VCaP (cell line): ENCODE measurements around the gene NLRP10.

Experiments used
- H3K27ac ChIP-seq: fragments of 450-650 bp; 2 replicates; pipeline ENCODE4 v1.5.1; 2017
- TF ChIP-seq, protein P1 (sequence below): fragments of 450-650 bp; conservative IDR thresholded peaks from 2 replicates; pipeline ENCODE4 v1.5.1; 2017; ENCODE audit warnings: mild to moderate bottlenecking, moderate library complexity

Gene NLRP10

DNA sequence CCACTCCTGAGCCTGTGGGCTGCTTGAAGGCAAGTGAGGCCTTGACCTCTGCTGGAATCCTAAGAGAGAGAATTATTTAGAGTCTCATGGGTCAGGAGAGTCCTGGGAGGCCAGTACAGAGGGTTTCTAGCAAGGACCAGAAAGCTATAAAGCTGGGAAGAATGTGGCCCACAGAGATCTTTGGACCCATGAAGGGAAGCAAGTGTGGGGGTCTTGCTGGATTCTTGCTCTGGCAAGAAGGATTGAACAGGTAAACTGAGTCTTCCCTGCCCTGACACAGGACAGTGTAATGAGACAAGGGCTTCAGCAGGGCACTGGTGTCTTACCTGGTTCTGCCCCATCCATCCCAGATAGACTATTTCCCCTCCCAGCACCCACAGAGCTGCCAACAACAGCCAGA is 40.3 kb upstream of the NLRP10 start:
- TF ChIP-seq, protein P1, sequence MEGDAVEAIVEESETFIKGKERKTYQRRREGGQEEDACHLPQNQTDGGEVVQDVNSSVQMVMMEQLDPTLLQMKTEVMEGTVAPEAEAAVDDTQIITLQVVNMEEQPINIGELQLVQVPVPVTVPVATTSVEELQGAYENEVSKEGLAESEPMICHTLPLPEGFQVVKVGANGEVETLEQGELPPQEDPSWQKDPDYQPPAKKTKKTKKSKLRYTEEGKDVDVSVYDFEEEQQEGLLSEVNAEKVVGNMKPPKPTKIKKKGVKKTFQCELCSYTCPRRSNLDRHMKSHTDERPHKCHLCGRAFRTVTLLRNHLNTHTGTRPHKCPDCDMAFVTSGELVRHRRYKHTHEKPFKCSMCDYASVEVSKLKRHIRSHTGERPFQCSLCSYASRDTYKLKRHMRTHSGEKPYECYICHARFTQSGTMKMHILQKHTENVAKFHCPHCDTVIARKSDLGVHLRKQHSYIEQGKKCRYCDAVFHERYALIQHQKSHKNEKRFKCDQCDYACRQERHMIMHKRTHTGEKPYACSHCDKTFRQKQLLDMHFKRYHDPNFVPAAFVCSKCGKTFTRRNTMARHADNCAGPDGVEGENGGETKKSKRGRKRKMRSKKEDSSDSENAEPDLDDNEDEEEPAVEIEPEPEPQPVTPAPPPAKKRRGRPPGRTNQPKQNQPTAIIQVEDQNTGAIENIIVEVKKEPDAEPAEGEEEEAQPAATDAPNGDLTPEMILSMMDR = no peak
- H3K27ac ChIP-seq = no peak overlapping the region

DNA sequence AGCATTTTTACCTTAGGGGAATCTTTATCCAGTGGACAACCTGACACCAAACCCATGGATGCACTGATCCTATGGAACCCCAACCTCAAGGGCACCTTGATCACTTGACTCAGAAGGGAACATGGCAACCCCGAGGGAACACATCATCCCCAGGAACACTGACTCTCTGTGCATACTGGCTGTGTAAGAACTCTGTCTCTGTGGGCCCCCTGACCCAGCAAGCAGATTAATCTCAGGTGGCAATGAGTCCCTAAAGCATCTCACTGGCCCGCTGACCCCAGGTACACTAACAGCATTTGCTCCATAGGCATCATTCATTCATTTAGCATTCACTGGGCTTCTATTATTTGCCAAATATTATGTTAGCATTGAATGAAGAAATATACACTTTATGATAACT is 38.8 kb upstream of the NLRP10 start:
- TF ChIP-seq, protein P1 = no peak
- no peak overlapping the region for H3K27ac ChIP-seq

DNA sequence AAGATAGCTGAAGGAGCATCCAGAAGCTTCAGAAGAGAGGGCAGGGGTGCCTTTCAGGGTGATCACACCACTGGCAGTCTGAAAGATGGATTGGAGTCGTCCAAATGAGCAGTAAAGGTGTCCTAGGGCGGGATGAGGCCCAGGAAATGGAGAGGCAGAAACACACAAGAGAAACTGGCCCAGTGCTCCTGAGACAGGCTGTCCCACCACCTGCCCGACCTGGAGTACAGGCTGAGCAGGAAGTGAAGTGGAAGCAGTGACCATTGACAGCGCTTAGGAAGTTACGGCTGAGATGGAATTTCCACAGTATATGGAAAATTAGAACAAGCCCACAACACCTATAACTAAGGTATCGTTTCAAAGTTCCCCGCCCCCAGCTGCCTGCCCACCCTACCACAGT is 37.9 kb upstream of the NLRP10 start:
- TF ChIP-seq, protein P1 = no peak
- no peak overlapping the region for H3K27ac ChIP-seq

DNA sequence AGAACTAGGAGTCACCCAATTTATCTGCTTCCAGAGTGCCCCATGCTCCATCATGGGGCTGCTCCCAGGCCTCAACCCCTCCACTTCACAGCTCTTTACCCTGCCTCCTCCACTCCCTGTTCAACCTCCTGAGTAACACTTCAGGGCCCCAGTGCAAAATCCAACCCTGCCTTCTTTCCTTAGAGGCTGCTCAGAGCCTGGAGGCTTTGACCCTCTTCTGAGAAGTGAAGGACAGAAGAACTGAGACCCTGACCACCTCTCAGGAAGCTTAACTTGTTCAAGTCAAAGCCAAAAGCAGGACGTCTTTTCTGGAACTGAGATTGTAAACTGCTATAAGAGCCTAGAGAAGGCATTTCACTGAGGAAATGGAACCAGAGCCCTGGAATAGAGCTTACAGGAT is 37.4 kb upstream of the NLRP10 start:
- H3K27ac ChIP-seq = no peak overlapping the region

DNA sequence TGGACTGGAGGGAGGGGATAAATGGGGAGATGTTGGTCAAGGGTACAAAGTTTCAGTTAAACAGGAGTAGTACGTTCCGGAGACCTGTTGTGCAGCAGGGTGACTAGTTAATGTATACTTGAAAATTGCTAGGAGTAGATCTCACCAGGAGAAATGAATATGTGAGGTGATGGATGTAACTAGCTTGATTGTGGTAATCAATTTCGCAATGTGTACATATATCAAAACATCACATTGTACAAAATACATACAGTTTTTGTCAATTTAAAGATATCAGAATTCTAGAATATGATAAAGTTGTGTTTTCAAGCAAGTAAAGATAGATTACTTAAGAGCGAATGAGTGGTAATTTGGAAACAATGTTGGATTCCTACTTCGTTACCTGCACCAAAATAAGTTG is 35.1 kb upstream of the NLRP10 start:
- TF ChIP-seq, protein P1 = no peak
- H3K27ac ChIP-seq = no peak overlapping the region

More for the DNA sequence above, 37.4 kb upstream of the NLRP10 start:
- TF ChIP-seq, protein P1 = no peak

DNA sequence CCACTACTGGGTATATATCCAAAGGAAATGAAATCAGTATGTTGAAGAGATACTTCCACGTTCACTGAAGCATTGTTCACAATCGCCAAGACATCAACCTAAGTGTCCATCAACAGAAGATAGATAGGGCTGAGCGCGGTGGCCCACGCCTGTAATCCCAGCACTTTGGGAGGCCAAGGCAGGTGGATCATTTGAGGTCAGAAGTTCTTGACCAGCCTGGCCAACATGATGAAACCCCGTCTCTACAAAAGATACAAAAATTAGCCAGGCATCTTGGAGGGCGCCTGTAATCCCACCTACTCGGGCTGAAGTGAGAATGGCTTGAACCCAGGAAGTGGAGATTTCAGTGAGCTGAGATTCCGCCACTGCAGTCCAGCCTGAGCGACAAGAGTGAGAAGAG is 34.5 kb upstream of the NLRP10 start:
- H3K27ac ChIP-seq = no peak overlapping the region
- TF ChIP-seq, protein P1 = no peak

DNA sequence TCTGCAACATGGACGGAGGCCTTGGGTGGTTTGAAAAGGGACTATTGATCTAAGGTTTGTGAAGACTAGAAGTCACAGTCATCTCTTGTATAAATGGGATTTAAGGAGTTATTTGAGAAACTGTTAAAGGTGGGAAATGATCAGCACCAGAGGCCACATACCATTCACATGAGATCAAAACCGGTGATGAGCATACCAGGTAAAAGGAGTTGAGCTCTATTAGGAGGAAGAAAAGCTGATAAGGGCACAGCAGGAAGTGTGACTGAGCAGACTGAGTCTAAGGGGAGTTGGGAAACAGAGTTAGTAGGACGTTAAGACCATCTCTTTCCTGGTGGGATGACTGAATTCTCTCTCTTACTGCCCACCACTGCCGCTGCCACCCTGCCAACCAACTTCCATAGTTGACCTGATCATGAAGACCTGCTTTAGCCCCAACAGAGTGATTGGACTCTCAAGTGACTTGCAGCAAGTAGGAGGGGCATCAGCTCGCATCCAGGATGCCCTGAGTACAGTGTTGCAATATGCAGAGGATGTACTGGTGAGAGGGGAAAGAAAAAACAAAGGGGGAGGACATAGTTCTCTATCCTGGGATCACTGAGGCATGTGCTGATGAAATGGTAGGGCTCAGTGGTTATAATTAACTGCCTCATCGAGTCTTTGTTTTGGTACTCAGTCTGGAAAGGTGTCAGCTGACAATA is 29.5 kb upstream of the NLRP10 start:
- TF ChIP-seq, protein P1 = no peak
- H3K27ac ChIP-seq = no peak overlapping the region

DNA sequence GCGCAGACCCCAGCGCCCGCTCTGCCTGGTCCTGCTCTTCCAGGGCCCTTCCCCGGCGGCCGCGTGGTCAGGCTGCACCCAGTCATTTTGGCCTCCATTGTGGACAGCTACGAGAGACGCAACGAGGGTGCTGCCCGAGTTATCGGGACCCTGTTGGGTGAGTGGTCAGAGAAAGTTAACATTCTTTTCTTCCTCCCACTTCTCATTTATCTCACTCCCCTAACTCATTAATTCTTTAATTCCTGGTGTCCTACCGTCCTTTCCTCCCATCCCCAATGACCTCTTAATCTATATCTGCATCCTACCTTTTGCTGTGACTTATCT is 22.3 kb upstream of the NLRP10 start:
- peak overlapping the region; percentile 66; the same call in 1 of the 2 replicates for H3K27ac ChIP-seq
